Left colon (tissue), 2 donors: ENCODE data around the gene GPANK1. TPM values are rescaled to one million over a fixed set of nuclear protein-coding genes. Genes with fewer than 3 reads are reported as not detected.

ENCODE experiments used
- ATAC-seq: fragments of 200-7000 bp; cut with Tn5 transposase; one replicate; pipeline ENCODE4 v1.9.1; 2020; ENCODE audit warnings: mild to moderate bottlenecking, moderate library complexity
- DNase-seq, 2 donors: peaks; one replicate each; pipeline ENCODE4 v3.0.0-alpha.2; 2020
- intact Hi-C, 2 donors: fragments of 100-400 bp; cut with DNase I in 1 of 2; cut with micrococcal nuclease in 1 of 2; formaldehyde crosslinking; loops; one replicate each; pipeline versions ENCODE4 v1.11.2 to v1.14.0; 2022; cut with DNase I, micrococcal nuclease
- total RNA-seq, 2 donors: library from RNA; stranded (reverse); fragmentation: NEBNext Ultra II Directional; extraction: Animal tissue kit (Norgen Biotek cat#: 25700); gene quantifications; one replicate each; pipeline ENCODE4 v1.2.1, GENCODE V29; 2021
- donor health status: DM: no; HTN: no; CAD: no.
- donor health status: DM: yes; HTN: yes; CAD: no.

The GPANK1 gene
- total RNA-seq, 2 donors from 2014 or later = 11.1 to 15.2 TPM

DNA sequence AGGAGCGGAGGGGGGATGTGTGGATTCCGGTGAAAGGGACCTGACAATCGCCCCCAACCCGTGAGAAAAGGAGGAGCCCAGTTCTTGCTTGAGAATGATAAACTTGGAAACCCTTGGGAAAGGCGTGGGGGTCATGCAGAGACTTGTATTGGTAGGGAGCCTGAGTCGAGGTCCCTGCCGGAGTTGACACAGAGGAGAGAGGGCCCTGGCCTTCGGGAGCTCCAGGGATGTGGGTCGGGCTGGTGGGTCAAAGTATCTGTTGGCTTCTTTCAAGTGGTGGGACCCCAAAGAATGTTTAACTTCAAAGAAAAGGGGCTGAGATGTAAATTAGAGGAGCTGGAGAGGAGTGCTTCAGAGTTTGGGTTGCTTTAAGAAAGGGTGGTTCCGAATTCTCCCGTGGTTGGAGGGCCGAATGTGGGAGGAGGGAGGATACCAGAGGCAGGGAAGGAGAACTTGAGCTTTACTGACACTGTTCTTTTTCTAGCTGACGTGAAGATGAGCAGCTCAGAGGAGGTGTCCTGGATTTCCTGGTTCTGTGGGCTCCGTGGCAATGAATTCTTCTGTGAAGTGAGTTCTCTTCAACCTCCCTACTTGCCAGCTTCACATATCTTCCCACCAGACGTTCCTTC is 1.7 kb upstream of the GPANK1 start:
- ATAC-seq (no peak), DNase-seq (no peak)
- intact Hi-C loops = no loop called here

DNA sequence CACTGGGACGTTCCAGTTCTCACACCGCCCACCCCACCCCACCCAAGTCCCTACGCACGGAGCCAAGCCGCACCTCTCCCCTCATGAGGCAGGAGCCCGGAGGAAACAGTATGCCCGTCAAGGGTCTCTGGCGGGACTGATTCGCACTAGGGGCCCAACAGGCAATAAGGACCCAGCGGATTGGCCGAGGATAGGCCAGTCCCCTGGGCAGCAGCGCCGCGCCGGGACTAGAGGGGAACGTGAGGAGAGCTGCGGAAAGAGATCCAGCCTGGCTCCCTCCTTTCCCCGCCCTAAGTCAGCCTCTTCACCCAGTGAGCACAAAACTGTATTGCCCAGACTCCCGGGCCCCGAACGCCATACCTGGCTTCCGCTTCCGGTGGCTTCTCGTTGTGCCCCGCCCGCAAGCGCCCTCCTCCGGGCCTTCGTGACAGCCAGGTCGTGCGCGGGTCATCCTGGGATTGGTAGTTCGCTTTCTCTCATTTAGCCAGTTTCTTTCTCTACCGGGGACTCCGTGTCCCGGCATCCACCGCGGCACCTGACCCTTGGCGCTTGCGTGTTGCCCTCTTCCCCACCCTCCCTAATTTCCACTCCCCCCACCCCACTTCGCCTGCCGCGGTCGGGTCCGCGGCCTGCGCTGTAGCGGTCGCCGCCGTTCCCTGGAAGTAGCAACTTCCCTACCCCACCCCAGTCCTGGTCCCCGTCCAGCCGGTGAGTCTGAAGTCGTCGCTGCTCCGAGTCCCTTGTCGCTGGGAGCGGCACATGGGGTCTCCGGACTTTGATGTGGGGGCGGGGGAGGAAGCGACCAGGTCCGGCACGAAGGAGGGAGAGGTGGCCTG is 922 bp upstream of the GPANK1 start, which contains the start of gene CSNK2B:
CSNK2B (plus strand) TSS at position 580 of the 836 bp plus-strand sequence. CDS start 752 bp downstream, outside the sequence.
- peak; percentile 85 for ATAC-seq
- DNase-seq = peak; percentile 99
- intact Hi-C loops = no loop called here

DNA sequence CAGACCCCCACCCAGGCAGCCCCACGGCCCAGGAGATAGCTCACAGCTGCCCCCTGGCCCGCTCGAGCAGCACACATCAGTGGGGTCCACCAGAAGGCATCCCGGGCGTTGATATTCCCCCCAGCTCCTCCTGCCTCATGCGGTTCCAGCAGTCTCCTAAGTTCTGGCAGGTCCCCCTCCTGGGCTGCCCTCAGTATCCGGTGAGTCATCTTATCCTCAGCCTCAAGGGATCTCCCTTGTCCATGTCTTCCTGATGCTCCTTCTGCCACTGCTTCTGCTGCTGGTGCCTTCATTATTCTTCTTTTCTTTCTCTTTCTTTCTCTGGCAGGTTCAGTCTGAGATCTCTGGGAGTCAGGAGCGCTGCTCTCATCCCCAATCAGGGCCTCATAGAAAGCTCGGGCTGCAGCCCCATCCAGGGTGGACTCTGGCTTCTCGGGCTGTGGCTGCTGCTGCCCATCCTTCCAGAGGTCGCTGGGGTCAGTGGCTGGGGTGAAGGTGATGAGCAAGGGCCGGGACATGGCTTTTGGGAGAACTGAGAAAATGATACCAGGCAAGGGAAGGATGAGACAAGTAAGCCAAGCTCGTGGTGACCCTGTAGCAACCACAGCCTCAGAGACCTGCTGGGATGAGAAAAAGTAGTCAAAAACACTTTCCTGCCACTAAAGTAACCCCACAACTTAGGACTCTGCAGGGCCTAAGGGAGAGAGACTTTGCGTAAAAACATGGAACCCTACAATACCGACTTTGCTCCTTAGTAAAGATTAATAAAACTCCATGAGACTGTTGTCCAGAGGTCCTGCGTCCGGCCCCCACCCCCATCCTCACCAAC is 622 bp downstream of the GPANK1 start:
- DNase-seq = peak in 1 of 2 donors; percentile 41
- ATAC-seq = no peak
- intact Hi-C loops = no loop called here

DNA sequence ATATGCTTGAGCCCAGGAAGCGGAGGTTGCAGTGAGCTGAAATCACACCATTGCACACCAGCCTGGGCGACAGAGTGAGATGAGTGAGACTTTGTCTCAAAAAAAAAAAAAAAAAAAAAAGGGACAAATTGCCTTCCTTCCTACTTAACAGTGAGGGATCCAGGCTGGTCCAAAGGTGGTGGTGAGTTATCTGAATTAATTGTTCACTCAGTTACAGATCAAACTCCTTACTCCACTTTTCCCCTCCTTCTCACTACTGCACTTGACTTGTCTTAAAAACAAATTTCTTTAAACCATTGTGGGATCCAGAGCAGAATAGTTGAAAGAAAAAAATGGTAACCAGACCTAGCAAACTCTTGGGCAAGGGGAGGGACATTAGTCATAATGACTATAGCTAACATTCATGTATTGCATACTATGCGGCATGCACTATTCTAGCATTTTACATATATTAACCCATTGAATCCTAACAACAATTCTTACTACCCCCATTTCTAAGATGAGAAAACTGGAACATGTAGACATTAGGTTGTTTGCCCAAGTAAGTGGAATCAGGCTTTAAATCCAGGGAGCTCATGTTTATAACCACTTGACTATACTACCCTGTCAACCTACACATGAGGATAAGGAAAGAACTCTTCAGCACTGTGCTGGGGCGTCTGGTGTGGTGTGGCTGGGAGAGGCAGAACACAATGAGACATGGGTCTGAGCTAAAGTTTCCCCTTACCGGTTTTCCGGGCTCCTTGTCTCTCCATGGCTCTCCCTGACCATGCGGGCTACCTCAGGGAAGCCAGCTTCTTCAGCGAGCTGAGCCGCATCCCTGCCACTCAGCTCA is 1.5 kb downstream of the GPANK1 start:
- intact Hi-C loops = no loop called here
- no peak for DNase-seq
- ATAC-seq = no peak

DNA sequence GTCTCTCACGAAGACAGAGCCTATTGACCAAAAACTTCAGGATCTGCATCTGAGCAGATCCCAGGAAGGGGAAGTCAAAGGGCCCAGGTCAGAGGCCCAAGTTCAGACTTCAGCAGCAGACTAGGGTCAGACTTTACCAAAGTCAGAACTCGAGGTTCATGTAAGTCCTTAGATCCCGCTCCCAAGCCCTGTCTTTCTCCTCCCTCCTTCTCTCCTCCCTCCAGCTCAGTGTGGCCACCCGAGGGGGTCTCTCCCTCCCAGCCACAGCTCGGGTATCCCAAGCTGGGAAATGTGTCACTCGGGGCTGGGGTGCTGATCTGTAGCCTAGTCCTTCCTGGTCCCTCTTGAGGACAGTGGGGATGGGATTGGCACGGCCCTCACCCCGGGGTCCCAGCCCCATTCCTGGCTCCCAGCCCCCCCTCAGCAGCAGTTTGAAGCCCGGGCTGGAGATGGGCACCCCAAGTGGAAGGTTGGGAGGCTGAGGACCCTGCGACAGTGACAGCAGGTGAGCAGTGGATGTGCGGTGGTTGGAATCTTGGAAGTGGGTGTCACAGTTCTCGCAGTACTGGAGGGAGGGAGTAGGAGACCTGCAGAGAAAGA is 2.6 kb downstream of the GPANK1 start:
- DNase-seq = no peak
- intact Hi-C loops = no loop called here
- ATAC-seq = no peak

DNA sequence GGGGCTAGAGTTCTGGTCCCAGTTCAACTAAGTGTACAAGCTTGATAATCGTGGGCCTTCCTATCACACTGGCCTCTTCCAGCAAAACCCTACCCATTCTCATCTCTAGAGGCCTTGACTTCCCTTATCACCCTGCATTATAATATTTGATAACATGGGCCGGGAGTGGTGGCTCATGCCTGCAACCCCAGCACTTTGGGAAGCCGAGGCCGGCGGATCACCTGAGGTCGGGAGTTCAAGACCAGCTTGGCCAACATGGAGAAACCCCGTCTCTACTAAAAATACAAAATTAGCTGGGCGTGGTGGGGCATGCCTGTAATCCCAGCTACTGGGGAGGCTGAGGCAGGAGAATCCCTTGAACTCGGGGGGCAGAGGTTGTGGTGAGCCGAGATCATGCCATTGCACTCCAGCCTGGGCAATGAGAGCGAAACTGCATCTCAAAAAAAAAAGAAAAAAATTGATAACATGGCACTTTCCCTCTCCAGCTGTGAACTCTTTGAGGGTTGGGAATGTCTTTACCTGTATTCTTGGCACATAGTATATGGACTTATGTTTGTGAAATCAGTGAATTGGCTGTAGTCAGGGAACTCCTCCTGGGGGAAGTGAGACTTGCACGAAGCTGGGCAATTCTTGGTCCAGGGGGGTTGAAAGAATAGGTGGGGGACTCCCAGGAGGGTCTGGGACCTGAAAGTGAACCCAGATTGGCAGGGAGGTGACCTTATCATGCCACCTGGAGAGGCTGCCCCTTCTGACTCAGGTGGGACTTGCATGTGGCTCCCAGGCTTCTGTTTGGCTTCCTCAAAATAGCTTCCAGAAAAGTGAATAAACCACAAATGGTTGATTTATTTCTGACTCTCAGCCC is 3.3 kb downstream of the GPANK1 start:
- intact Hi-C loops = no loop called here
- no peak for DNase-seq
- no peak for ATAC-seq

DNA sequence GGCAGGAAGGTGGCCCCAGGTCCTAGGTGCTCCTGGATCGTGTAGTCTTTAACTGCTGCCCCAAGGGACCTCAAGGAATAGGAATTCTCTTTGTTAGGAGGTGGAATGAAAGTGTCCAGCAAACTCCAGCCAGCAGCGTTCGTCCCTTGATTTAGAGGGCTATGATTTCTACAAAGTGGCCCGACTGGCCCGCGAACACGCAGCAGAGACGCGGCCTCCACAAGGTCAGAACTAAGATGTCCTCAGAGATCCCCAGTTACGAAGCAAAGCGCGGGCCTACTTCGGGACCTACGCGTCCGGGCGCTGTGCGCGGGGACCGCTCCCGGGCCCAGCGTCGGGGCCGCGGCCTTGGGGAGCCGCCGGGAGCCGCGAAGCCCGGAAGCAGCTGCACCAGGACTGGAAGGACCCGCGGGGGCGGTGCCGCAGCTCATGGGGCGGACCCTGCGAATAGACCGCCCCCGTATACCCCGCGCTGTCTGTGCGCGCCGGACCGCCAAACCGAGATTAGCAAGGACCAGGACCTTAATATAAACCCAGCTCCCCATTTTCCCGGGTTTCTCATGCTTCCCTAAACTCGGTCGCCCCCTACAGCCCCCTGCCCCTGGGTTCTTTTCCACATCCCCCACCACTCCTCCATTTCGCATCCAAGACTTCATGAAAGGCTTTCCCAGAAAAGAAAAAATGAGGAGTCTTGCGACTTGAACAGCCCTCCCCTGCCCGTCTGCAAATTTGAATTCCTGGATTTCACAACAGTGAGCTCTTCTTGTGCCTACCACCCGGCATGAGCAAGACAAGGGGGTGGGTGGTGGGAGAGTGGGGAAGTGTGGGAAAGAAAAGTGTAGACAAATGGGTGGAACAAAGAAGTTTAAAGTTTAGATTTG is 4.2 kb downstream of the GPANK1 start, which contains the start of gene C6orf47:
C6orf47 (minus strand) TSS at position 398 of the 881 bp plus-strand sequence. CDS start 831 bp downstream, outside the sequence.
- ATAC-seq (peak; percentile 74), DNase-seq (peak; percentile 88 to 92)
- intact Hi-C loops = no loop called here

DNA sequence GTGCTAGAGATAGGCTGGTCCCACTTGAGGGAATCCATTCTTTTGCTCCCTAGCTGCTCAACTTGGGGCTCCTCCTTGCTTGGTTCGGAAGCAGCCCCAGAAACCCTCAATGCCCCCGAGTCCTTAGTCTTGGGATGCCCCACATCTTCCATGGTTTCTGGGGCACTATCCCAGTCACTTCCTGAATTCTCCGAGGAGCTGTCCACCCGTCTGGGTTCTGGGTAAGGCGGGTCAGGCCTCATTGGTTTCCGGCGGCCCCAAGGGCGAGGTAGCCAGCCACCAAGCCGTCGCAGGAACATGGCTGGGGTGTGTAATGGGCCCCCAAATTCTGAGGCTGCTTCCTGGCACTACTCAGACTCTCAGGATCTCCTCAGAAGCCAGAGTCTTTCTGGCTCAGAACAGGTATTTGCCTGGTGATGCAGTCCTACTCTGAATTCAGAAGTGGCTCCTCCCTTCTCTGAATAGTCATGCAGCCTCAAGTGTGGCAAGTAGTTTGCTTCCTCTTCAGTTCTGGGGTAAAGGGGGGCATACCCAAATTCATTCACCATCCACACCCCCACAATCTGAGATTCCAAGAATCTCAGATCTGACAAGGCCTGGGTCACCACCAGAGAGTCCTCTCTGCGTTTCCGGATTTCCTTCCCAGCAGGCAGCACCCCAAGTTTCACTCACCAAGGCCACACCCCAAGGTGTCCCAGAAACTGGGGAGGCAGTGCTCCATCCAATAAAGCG is 5.0 kb downstream of the GPANK1 start:
- intact Hi-C loops = no loop called here
- ATAC-seq (peak; percentile 45), DNase-seq (peak in 1 of 2 donors; percentile 57)

DNA sequence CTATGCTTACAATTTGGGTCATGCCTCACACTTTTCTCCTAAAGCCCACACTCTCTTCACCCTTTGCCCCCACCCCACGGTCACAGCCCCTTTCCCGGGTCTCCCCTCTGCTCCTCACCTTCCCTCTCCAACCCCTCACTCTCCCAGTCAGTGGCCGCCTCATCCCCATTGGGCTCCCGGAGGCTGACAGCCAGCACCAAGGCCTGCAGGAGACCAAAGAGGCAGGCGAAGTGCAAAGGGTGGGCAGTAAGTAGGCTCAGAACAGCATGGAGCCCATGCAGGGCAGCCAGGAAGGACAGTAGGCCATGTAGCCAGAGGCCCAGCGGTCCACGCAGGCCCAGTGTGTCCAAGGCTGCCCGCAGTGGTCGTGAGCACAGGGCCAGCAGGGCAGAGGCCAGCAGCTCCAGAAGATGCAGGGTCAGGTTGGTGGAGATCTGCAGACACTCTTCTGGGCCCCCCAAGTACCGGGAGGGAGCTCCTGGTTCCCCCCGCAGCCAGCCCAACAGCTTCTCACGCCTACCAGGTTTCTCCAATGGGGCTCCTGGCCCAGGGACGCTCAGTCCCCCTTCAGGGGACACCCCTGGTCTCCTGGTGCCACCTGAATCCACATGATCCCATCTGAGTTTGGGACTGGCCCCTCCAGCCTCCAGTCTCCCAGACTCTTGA is 5.7 kb downstream of the GPANK1 start:
- peak in 1 of 2 donors; percentile 15 for DNase-seq
- intact Hi-C loops = no loop called here
- ATAC-seq = no peak

DNA sequence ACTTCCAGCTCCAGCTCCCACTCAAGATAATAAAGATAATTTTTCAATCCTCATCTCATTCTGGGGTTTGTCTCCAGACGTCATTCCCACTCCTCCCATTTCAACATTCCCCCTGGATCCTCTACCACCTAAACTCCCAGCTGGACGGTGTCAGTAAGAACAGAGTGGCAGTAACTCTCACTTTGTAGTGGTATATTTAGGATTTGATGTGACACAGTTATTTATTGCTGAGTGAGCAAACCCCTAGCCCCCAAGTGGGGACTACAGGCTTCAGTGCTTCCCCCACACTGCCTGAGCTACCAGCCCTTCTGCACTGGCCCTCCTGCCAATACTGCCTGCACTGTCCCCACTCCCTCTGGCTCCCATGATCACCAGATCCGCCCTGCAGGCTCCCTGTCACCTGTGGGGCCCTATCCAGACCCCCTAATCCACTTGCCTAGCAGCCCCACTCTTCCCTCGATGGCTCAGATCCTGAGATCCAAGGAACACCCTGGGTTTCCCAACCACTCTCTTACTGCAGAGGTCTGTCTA is 6.6 kb downstream of the GPANK1 start:
- intact Hi-C loops = no loop called here
- DNase-seq = no peak
- no peak for ATAC-seq

DNA sequence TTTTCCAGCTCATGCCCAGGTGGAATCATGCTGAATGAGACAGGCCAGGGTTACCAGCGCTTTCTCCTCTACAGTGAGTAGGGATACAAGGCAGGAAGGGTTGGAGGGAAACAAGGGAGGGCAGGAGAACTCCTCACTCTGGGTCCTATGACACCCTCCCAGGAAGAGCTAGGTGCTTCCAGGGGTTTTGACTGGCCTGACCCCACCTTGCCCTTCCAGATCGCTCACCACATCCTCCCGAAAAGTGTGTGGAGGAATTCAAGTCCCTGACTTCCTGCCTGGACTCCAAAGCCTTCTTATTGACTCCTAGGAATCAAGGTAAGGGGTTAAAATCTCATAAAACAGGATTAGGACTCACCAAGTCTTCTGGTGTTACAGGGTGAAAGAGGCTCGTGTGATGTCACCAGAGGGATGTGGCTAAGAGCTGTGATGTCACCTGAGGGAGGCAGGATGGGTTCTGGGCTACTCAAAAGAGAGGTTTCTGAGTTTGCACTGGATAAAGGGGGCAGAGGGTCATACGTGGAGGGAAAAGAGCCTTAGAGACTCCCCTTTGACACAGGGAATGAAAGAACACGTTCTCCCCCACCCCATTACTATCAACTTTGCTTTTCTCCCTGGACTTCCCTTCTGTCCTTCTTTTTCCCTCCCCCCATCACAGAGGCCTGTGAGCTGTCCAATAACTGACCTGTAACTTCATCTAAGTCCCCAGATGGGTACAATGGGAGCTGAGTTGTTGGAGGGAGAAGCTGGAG is 7.2 kb downstream of the GPANK1 start:
- intact Hi-C loops = no loop called here
- DNase-seq (no peak), ATAC-seq (no peak)

DNA sequence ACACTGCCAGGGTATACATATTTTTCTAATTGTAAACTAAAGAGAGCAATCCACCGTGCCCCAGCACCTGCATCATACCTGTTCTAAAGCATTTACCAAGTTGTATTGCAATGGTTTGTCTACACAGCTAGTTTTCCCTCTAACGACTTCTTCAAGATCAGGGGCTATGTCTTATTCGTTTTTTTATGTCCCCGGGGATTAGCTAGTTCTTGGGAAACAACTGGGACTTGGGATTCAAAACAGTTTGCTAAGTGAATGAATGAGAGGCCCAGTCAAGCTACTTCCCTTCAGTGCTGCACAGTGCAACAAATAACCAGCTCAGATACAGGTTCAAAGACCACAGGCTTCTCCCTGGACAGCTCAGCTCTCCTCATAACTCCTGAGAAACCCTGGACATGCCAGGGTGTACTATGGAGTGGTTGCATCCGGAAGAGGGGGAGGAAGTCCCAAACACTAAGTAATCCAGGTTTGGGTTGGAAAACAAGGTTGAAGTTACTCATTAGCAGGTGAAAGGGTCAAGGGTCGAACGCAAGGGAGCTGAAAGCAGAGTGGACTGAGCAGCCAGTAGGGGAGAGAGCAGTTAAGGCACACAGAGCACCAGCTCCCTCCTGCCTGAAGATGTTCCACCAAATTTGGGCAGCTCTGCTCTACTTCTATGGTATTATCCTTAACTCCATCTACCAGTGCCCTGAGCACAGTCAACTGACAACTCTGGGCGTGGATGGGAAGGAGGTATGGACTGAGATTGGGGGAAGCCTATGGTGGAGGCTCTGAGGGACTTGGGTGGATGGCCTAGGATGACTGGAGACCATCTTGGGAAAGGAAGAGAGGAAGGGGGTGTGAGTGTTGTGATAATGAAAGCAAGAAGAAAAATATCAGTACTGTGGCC is 9.2 kb downstream of the GPANK1 start, which contains the start of gene APOM:
APOM (plus strand) TSS at position 546 of the 889 bp plus-strand sequence; CDS start at position 619, 73 bp downstream.
- intact Hi-C loops = no loop called here
- ATAC-seq = no peak
- no peak for DNase-seq
